NCI-H1048 (cell line): Measurements from ENCODE around the gene SAMSN1.
"Not testable (repeated sequence)": the region's sequence is repeated elsewhere in the genome, so short reads cannot be mapped to it uniquely, and the experiment has no call there.

Source experiments
- DNase-seq: peaks from one replicate; lab custom pipeline; 2025; lab: John Stamatoyannopoulos, UW

Gene SAMSN1

GRCh38 chr21:14566894-14567293, 20.8 kb upstream of the SAMSN1 start:
- no peak for DNase-seq

- no peak for DNase-seq
Measured at GRCh38 chr21:14562959-14563358, 16.8 kb upstream of the SAMSN1 start.

GRCh38 chr21:14560555-14560954, 14.4 kb upstream of the SAMSN1 start:
- DNase-seq, result no peak

- no peak for DNase-seq
Measured at GRCh38 chr21:14560139-14560538, 14.0 kb upstream of the SAMSN1 start.

- no peak for DNase-seq
Measured at GRCh38 chr21:14559102-14559501, 13.0 kb upstream of the SAMSN1 start.

GRCh38 chr21:14557413-14557812, 11.3 kb upstream of the SAMSN1 start:
- no peak for DNase-seq

GRCh38 chr21:14554948-14555347, 8.8 kb upstream of the SAMSN1 start:
- DNase-seq, result no peak

- DNase-seq, result no peak
Measured at GRCh38 chr21:14553422-14553821, 7.3 kb upstream of the SAMSN1 start.

- no peak for DNase-seq
Measured at GRCh38 chr21:14551741-14552140, 5.6 kb upstream of the SAMSN1 start.

GRCh38 chr21:14550135-14550534, 4.0 kb upstream of the SAMSN1 start:
- no peak for DNase-seq

GRCh38 chr21:14548779-14549178, 2.7 kb upstream of the SAMSN1 start:
- no peak for DNase-seq

GRCh38 chr21:14547834-14548513, 1.9 kb upstream of the SAMSN1 start:
- DNase-seq, result no peak

- DNase-seq, result not testable (repeated sequence)
Measured at GRCh38 chr21:14546719-14547118, 604 bp upstream of the SAMSN1 start.

- no peak for DNase-seq
Measured at GRCh38 chr21:14543983-14544382, 2.1 kb downstream of the SAMSN1 start.

GRCh38 chr21:14542638-14543037, 3.5 kb downstream of the SAMSN1 start:
- no peak for DNase-seq

GRCh38 chr21:14541841-14542490, 4.1 kb downstream of the SAMSN1 start:
- no peak for DNase-seq

- no peak for DNase-seq
Measured at GRCh38 chr21:14538483-14538882, 7.6 kb downstream of the SAMSN1 start.

GRCh38 chr21:14536929-14537328, 9.2 kb downstream of the SAMSN1 start:
- no peak for DNase-seq

- no peak for DNase-seq
Measured at GRCh38 chr21:14535702-14536101, 10.4 kb downstream of the SAMSN1 start.

GRCh38 chr21:14533499-14534428, 12.4 kb downstream of the SAMSN1 start:
- no peak for DNase-seq

- DNase-seq, result no peak
Measured at GRCh38 chr21:14531757-14532316, 14.3 kb downstream of the SAMSN1 start.

GRCh38 chr21:14530592-14530991, 15.5 kb downstream of the SAMSN1 start:
- no peak for DNase-seq
